Activated CD8-positive, alpha-beta memory T cell treated with anti-CD3 and anti-CD28 coated beads for 1 hour (primary cell): ENCODE results near the gene GULP1.
"Not testable (repeated sequence)": the region's sequence is repeated elsewhere in the genome, so short reads cannot be mapped to it uniquely, and the experiment has no call there.

ENCODE experiments used
- DNase-seq, 2 donors: peaks; one replicate each; pipeline ENCODE4 v3.0.0-alpha.2; 2020; ENCODE audit warnings: low read depth in 1 of 2; ENCODE audit errors: extremely low read depth in 1 of 2

The GULP1 gene

DNA sequence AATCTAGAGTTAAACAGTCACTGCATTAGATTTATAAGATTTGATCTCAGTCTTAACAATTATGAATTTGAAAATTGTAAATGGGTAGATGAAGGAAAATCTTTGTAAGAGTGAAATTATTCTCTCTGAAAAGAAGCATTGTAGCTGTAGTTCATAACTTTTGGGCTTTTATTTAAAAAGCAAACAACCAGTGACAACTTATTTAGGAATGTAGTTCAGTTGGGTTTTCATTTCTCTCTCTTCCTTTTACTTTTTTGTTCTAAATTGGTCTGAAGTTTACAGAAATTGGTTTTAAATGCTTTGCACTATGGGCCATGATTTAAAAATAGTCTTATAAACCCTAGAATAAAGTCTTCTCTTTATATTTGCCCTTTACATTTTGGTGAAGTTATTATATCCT lies 296.6 kb downstream of the GULP1 start:
- DNase-seq = no peak

DNA sequence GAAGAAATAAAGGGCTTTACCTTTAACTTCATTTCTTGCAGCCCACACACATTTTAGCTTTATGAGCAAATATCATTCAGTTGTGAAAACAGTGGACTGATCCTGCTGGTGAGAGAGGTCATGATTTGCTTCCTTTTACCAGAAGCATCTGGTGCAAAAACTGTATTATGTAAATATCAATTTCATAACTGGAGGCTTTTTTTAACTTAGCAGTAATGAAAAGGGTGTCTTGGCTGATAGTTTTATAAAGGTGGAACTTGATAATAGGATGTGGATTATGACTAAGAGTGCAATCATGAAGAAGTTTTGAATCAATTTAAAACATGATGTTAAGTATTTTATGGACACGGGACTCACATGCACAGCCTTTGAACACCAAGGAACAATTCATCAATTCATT lies 304.4 kb downstream of the GULP1 start:
- DNase-seq = no peak

DNA sequence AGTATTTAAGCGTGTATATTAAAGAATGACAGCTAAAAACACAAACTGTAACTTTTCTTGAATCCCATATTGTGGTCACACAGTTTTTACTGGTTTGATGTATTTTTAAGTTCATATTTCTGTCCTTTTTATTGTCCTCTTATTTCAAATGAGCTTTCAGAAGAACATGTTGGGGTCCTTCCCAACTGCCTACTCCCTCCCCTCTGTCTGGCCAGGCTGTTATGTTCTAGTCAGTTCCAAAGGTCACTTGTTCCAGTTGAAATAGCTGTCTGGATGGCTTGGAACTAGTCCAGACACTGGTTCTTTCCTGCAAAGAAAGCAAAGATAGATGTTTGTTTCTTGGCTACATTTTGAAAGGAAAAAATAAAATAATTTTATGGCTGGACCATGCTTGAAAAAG lies 306.9 kb downstream of the GULP1 start:
- DNase-seq = no peak

DNA sequence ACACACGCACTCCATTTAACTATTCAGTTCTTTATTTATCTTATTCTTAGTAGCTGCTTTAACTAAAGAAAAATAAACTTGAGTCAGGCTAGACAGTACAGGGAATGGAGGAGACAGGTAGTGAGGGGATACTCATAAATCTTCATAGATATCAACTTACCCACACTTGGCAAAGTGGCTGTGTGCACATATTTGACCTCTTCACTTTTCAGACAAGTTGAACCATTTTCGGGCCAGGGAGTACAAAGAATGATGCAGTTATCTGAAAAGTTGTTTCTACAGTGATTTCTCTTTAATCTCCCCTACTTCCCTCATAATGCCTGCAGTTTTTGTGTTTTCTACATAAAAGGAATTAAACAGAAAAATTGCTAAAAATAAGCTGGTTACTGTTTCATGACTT lies 307.5 kb downstream of the GULP1 start:
- DNase-seq = no peak

DNA sequence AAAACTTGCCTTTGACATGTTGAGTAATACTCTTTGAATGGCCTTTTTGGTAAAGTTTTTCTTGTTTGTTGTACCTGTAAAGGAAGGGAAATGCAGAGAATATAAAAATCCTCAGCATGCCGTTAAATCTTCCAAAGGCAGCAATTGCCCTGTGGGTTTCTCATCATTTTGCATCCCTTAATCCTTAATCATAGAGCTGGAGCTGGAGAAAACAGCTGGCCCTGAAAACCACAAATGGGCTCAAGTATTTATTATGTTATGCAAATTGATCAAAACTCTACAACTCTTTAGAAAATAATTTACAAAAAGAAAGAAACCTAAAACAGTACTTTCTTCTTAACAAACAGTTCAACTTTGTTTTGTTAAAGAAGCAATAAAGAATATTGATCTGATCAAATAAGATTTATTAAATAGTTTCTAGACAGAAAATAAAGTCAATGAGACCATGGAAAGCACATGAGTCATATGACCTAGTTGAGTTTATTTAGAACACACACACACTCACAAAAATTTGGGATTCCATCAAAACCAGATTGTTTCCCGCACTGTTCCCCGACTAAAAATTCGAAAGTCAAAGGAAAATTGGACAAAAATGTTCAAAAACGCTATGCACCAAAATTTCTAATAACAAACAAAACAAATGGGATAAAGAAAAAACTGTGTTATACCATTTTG lies 309.0 kb downstream of the GULP1 start:
- no peak for DNase-seq

DNA sequence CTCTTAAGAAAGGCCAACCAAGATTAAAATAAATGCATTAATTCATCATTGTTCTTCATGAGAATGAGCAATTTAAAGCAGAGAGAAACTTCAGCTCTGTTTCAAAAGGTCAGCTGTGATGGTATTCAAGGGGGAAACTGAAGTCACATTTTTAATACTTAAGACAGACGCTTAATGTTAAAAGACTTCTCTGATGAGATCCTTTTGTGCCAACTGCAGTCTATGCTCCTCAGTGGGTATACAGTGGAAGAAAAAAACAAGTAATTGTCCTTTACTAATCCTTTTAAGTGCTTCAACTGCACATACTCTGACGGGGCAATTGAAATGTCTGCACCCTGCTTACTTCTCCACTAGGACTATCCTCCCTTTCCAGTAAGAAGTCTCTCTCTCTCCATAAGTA lies 309.7 kb downstream of the GULP1 start:
- no peak for DNase-seq

DNA sequence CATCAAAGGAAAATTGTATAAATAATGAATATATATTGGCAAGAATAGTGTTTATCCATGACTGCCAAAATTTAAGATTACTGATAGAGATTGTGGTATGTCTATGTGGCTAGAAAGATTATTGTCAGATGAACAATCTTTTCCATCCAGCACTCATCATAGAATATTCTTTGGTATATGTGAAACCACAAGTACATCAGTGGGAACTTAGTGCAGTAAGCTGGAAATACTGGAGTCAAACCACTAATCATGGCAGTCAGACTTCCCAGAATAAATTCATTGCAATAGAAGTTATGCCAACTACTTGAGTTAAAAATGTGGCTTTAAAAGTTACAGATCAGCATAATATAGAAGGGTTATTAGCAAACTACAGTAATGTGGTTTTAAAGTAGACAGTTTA lies 310.3 kb downstream of the GULP1 start:
- DNase-seq = no peak

DNA sequence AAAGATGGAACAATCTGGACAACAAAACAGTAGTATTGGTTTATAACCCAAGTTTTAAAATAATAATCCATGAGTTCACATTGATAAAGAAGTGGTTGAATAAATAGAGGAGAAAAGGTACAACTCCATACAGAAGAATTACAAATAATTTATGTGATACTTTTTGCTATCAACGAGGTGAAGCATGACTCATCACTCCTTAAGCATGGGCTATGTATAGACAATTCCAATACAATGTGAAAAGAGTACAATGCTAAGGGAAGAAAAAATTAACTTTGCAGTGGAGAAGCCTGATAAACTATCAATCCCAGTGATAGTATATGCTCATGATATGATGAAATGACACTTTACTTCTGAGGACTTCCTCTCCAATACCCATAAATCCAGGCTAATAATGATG lies 312.9 kb downstream of the GULP1 start:
- no peak for DNase-seq

DNA sequence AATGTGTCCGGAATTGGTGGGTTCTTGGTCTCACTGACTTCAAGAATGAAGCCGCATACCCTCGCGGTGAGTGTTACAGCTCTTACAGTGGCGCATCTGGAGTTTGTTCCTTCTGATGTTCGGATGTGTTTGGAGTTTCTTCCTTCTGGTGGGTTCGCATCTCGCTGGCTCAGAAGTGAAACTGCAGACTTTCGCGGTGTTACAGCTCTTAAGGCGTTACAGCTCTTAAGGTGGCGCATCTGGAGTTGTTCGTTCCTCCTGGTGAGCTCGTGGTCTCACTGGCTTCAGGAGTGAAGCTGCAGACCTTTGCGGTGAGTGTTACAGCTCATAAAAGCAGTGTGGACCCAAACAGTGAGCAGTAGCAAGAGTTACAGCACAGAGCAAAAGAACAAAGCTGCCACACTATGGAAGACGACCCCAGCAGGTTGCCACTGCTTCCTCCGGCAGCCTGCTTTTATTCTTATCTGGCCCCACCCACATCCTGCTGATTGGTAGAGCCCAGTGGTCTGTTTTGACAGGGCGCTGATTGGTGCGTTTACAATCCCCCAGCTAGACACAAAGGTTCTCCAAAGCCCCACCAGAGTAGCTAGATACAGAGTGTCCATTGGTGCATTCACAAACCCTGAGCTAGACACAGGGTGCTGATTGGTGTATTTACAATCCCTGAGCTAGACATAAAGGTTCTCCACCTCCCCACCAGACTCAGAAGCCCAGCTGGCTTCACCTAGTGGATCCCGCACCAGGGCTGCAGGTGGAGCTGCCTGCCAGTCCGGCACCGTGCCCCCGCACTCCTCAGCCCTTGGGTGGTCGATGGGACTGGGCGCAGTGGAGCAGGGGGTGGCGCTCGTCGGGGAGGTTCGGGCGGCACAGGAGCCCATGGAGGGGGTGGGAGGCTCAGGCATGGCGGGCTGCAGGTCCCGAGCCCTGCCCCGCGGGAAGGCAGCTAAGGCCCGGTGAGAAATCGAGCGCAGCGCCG lies 314.2 kb downstream of the GULP1 start:
- DNase-seq = not testable (repeated sequence)

DNA sequence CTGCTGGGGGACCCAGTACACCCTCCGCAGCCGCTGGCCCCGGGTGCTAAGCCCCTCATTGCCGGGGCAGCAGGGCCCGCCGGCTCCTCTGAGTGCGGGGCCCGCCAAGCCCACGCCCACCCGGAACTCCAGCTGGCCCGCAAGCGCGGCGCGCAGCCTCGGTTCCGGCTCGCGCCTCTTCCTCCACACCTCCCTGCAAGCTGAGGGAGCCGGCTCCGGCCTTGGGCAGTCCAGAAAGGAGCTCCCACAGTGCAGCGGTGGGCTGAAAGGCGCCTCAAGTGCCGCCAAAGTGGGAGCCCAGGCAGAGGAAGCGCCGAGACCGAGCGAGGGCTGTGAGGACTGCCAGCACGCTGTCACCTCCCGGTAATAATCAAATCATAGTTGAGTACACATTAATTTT lies 314.9 kb downstream of the GULP1 start:
- DNase-seq = not testable (repeated sequence)

DNA sequence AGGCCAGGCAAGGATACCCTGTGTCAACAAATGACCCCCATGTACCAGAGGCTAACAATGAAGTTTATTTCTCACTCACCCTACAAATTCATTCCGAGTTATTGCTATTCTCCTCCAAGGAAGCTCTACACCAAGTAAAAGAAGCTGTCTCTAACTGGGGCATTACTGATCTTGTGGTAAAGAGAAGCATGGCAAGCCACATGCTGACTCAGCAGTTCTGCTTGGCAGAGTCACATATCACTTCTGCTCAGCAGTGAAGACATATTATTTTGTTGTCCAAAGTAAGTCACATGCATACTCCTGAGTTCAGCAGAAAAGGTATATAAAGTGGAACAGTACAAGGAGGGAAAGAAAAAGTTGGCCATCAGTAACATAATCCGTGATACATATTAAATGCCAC lies 315.8 kb downstream of the GULP1 start:
- no peak for DNase-seq

DNA sequence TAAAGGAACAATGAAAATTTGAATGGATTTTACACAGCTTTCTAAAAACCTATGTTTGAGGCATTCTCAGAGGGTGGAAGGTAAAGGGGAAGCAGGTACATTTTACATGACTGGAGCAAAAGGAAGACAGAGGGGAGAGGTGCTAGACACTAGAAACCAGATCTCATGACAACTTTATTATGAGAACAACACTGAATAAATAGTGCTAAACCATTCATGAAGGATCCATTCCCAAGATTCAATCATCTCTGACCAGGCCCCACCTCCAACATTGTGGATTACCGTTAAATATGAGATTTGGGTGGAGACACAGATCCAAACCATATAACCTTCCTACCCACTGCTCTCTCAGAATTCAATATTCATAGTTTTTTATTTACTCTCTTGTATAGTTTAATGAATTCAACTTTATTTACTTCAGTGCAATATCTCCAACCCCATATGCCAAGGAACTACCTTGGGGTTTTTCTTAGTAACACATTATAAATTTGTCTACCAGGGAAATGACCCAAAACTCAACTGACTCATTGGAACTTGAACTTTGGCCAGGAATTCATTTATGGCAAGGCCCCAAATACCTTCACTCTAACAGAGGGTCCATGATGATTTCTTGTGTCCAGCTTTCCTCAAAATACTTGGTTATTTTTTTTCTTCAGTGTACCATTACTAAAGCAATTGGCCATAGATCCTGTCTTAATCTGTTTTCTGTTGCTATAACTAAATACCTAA lies 317.8 kb downstream of the GULP1 start:
- DNase-seq = no peak

DNA sequence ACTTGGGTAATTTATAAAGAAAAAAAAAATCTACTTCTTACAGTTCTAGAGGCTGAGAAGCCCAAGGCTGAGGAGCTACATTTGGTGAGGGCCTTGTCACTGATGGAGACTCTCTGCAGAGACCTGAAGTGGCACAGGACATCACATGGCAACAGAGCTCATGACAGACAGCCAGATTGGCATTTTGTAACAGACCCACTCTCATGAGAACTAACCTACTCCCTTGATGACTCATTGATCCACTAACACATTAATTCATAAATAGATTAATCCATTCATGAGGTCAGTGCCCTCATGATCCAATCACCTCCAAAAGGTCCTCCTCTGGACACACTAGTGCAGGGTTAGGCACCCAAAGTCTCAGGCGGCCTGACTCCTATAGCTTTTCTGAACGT lies 318.4 kb downstream of the GULP1 start:
- no peak for DNase-seq

DNA sequence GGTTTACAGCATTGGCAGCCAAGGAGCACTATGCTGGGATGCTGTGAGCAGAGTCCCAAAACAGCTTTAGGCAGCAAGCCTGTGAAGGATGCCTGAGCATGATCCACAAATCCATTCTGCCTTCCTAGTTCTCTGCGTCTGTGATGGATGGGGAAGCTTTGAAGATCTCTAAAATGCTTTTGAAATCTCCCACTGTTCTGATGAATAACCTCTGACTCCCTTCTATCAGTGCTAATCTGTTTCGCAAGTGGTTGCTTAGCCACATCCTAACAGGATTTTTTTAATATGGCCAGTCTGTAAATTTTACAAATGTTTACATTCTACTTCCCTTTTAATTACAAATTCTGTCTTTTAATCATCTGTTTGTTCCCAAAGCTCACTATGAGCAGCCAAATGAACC lies 319.2 kb downstream of the GULP1 start:
- no peak for DNase-seq

DNA sequence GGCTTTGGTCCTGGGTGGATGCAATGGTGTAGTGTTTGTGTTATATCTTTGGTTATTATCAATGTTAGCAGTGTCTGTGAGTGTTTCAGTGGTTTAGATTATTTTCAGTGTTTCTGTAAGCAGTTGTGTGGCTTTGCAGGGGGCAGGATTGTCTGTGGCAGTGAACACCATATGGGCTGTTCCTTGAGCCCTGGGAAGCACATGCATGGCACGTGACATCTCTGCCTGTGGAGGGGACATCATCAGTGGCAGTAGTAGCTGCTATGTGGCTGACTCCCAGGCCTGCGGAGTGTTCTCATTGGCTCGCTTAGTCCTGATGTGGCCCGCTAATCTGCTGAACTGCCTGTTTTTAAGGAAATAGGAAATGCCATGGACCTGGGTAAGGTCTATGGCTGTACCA lies 327.5 kb downstream of the GULP1 start:
- DNase-seq = no peak

DNA sequence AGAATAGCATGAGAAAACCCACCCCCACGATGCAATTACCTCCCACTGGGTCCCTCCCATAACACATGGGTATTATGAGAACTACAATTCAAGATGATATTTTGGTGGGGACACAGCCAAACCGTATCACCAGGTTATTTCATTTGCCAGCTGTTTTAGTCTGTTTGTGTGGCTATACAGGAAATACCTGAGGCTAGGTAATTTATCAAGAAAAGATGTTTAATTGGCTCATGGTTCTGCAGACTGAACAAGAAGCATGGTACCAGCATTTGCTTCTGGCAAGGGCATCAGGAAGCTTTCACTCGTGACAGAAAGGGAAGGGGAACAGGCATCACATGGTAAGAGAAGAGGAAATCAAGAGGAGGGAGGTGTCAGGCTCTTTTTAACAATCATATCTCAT lies 329.2 kb downstream of the GULP1 start:
- no peak for DNase-seq

DNA sequence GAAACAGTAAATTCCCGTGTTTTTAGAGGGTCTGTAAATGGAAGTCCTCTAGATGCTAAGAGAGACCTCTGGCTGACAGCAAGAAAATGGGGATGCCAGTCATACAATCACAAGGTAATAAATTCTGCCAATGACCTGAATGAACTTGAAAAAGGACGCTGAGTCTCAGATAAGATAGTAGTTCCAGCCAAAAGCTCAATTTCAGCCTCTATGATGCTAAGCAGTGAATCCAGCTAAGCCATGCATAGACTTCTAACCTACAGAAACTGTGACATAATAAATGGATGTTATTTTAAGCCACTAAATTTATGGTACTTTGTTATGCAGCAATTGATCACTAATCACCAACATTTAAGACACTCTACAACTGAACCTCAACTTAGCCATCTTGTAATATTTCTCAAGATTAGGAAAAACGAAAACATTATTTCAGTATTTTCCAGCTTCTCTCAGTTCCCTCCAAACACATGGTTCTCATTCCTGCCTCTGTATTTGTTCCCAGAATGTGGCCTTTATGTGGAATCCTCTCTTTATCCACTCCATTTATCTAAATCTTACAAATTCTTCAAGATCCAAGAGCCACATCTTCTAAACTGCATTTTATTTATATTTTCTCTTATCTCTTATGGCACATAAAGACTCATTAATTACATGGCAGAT lies 331.1 kb downstream of the GULP1 start:
- no peak for DNase-seq

DNA sequence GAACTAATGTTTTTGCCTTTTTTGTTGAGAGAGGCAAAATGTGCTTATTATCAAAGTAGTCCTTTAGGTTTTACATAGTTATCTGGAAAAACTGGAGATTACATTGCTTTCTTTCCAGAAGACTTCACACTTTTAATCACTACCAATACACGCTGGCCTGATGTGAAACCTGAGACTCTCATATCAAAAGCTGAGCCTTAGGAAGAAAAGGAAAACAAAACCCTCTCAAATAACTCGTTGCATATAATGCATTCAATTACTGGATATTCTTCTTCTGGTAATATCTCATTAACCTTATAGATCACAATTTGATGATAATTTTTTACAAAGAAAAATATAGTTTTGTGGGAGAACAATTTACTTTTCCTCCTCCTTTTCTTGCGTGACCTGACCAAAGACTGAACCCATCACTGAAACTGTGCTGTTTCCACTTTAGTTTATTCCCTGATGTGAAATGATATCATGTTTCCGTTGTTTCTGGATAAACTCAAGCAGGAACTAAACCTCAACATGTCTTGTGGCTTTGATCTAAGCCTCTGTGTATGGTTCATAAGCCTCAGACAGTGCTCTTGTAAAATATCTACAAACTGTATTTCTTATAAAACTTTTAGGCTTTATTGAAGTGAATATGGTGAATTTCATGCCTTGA lies 332.4 kb downstream of the GULP1 start:
- no peak for DNase-seq

DNA sequence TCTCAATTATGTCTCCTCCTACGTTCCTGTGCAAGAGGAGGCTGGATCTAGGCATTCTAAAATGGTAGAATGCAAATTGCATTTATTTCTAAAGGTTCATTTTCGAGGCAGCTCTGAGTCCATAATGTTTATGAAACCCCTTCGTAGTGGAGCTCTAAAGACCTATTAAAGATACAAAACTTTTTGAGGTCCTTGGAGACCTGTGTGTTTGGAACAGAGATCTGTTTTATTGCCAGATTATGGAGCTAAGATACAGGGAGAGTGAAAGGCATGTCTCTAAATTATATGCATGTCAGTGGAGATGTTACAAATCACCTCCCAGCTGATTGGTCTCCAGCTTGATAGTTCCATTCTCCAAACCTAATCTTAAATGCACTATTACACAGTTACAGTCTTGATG lies 335.8 kb downstream of the GULP1 start:
- no peak for DNase-seq

DNA sequence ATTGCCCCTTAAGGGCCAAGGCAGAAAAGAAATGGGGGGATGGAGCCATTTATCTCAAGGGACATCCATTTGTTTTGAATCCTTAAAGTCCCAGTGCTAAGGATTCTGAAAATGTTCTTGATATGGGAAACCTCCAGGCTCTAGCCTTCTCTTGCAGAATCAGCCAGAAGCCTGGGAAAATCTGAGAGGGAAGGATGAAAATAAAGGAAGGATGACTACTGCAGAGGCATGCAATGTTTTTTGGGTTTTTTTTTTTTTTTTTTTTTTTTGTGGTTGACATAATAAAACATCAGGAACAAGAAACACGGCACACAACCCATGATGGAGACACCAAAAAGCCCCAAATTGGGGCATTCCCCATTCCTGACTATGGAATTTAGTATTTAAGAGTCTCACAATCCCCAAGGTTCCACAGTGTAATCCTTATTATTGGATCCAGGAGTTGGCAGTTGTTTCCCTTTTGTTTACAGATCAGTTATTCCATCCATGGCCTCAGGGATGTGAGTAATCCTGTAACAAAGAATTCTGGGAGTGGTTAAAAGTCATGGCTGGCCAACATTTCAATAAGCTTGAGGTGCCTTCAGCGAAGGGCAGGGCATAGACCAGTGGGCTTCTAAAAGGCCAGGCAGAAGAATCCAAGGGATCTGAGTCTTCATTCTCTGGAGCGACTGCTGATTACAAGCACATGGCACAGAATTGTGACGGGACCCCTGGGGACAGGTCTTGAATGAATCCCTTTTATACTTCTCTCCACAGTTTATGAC lies 337.5 kb downstream of the GULP1 start:
- no peak for DNase-seq
